Testis (tissue), 2 donors: ENCODE results near the gene PLXDC2.

ENCODE experiments used
- CTCF ChIP-seq, 3 experiments: fragments of 450-650 bp in 2 of 3; fragments of 200-600 bp in 1 of 3; sonication (generic) in 1 of 3; IDR thresholded peaks; one replicate each; pipeline ENCODE4 v1.5.1; 2016 to 2019; ENCODE audit warnings: antibody characterized with exemption in 3 of 3, mild to moderate bottlenecking in 2 of 3, moderate library complexity in 1 of 3
- POLR2A ChIP-seq: fragments of 450-650 bp; IDR thresholded peaks from one replicate; pipeline ENCODE4 v1.6.1; 2017; ENCODE audit warnings: antibody characterized with exemption, mild to moderate bottlenecking, moderate library complexity

- no peak for TF ChIP-seq CTCF (IDR thresholded peaks at IDR 0.05)
- no peak for TF ChIP-seq POLR2A
Measured at GRCh38 chr10:20029523-20029922, 213.3 kb downstream of the PLXDC2 start.
